Stimulated activated CD8-positive, alpha-beta memory T cell treated with anti-CD3 and anti-CD28 coated beads, Interleukin-12 subunit alpha, Interleukin-12 subunit beta, amount 100 ng/mL, for 1 hour (primary cell): ENCODE measurements around the gene MTARC2.
"Not testable (repeated sequence)": the region's sequence is repeated elsewhere in the genome, so short reads cannot be mapped to it uniquely, and the experiment has no call there.

Experiments
- DNase-seq: peaks from one replicate; pipeline ENCODE4 v3.0.0-alpha.2; 2020; ENCODE audit warnings: low read depth

The MTARC2 gene

DNA sequence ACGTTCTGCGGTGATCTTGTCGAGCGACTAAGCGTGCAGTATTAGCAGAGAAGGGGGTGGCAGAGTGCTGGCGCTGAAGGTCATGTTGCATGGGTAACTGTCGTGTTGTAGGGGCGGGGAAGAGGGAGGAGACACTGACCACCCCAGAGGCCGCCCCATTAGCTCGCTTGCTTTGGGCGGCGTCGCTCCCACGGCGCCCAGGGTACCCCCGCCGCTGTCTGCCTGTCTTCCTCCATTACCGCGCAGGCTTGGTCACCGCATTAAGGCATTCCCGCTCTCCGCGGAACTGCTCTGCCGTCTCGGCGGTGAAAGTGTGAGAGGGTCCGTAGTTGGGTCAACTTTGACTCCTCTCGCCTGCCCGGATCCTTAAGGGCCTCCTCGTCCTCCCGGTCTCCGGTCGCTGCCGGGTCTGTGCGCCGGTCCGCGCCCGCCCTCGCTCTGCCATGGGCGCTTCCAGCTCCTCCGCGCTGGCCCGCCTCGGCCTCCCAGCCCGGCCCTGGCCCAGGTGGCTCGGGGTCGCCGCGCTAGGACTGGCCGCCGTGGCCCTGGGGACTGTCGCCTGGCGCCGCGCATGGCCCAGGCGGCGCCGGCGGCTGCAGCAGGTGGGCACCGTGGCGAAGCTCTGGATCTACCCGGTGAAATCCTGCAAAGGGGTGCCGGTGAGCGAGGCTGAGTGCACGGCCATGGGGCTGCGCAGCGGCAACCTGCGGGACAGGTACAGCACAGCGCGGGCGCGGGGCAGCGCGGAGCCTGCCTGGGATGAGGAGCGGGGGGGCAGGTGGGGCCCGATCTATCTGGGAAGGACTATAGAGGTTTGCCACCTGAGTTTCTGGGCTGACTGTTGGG, at the start of gene MTARC2:
Gene MTARC2 (plus strand): TSS at position 234 of the 846 bp plus-strand sequence. CDS start 210 bp downstream, at position 444.
- no peak for DNase-seq

DNA sequence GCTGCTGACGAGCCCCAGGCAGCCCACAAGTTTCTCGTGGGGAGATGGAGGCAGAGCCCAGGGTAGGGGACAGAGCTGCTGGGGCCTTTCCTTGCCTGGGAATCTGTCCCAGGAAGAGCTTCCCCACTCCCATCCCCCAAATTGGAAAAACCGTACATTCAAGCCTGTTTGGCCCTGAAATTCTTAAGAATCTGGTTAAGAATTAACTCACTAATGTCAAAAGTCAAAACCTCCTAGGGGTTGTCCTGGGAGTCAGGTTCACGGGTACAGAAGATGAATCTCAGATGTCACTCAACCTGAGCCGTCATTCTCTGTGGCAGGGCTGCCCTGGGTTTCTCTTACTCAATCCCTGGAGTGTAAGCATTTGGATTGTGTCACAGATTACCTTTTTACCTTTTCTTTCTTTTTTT, 49.5 kb upstream of the MTARC2 start:
- no peak for DNase-seq

DNA sequence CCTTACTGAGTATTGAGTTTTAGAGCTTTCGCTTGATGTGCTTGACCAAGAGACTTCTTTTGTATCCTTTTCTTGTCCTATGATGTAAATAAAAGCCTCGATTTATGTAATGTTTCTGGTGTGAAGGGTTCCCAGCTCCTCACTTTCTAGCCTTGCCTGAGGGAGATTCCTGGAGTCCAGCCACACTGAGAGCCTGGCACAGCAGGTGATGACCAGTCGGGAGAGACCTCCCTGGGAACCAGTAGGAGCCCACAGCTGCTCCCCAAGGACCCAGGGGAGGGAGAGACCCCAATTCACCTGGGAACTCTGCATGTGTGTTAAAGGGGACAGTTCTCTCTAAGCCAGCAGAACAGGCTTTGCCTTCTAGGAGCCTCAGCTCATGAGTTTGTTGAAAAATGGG, 49.1 kb upstream of the MTARC2 start:
- DNase-seq: no peak

DNA sequence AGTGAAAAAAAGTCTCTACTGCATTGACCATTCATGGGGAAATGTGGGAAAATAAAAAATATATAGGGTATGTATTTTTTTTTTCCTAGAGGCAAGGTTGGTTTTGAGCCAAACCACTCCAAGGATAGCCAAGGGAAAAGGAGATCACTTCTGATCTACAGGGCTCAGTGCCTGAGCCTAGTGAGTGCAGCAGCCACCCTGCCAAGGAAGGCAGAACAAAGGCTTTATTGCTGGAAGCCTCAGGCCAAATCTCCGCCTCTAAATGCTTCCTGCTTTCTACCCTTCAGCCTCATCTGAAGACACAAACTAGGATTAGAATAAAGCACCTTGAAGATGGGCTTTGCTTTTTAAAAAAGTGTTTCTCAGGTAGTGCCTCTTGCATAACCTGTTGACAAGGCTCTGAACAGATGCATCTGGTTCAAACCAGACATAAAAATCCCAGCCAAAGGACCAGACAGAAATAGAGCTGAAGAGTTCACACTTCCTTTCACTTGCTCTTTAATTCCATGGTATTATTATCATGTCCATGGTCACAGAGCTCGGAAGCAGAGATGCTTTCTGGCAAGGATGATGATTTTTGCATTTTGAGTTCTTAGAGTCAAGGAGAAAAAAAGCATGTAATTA, 47.5 kb upstream of the MTARC2 start:
- no peak for DNase-seq

DNA sequence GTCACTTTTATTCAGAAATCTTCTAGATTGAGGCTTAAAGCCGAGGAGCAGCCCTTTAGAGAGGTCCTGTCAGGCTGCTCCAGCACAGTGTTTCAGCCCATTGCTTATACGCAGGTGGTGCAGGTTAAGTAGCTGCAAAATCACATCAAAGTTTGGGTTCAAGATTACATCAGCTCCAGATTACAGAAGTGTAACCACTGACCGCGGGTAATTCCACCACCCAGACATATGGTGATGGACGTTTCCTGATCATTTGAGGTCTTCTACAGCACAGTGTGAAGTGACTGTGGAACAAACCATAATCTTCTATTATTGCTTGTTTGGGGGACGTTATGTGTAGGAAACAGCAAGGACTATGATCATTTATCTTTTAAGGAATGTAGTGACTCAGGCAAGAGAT, 46.1 kb upstream of the MTARC2 start:
- DNase-seq: no peak

DNA sequence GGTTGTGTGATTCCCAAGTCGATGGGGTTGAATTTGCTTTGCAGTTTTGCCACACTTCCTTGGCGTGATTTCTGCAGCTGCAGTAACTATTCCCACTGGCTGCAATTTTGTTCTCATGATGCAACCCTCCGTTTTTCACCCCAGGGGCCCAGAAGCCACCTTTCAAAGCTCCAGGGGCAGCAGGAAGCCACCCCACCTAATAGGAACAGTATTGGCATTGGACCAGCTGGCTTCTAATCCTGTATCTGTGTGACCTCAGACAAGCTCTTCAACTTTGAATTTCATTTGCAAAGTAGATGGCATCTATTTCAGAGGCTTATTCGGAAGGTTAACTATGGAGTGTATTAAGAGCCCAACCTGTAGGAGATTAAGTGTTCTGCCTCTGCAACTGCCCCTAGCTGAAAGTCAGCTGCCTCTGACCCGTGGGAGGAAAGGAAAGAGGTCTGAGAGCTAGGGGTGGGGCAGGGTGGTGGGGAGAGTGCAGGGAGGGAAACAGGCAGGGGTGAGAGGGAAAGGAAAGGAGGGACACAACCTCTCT, 45.3 kb upstream of the MTARC2 start:
- no peak for DNase-seq

DNA sequence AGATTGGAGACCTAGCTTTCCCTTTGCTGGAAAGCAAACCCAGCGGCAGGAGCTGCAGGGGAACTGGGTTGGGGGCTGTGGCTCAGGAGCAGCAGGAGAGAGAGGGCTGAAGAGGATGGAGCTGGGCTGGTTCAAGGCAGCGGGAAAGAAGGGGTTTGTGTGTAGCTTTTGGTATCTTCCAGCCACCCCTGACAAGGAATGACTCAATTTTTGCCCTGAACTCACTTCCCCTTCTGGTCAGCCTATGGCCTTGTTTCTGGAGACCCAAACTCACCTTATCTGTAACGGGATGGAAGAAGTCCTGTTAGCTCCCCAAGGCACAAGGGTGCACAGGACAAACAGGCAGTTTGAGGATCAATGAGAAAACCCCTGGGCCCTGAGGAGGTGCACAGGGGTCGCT, 44.8 kb upstream of the MTARC2 start:
- DNase-seq: no peak

DNA sequence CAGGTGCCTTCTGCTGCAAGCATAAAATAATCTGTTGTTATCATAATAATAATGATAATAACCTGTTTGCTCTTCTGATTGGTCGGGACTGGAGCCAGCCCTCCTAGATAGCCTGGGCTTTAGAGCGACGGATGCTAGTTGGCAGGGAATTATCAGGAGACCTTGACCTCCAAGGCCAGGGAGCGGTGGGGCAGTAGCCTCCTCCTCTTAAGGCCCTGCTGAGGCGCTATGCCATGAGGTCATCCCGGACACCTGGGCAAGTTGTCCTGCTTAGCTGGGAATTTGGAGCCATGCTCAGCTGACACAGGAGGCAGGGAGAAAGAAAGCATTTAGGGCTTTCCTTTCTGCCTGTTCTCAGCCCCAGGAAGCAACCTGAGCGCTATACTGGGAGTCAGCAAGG, 42.3 kb upstream of the MTARC2 start:
- no peak for DNase-seq

DNA sequence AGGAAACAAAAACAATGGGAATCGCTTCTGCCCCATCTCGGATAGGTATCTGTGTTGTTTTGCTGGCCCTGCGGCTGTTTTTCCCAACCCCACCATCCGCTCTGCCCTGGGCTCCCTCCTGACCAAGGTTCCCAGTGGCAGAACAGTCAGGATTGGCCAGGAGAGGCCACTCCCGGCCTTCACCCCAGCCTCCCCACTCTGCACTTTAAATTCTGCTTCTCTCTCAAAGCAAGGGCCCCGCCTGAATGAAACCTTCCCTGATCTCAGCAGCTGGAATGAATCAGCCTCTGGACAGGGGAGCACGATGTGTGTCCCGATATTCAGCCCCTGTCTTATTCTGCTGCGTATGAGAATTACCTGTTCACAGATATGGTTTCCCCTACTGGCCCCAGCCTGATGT, 41.6 kb upstream of the MTARC2 start:
- no peak for DNase-seq

DNA sequence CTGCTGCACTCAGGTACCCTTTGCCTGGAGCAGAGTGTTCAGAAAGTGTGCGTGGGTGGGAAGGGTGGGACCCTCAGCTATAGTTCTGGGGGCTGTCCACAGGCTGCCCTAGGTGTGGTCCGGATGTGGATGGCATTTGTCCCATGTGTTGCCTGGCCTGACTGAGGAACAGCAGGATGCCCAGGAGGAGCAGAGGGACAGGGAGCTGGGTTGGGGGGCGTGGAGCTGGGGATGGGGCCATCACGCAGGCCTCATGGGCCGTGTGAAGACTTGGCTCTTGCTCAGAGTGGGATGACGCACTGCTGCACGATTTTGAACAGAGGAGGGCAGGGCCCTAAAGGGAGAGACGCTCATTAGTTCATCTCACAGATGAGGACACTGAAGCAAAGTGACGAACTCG, 41.0 kb upstream of the MTARC2 start:
- DNase-seq: no peak

DNA sequence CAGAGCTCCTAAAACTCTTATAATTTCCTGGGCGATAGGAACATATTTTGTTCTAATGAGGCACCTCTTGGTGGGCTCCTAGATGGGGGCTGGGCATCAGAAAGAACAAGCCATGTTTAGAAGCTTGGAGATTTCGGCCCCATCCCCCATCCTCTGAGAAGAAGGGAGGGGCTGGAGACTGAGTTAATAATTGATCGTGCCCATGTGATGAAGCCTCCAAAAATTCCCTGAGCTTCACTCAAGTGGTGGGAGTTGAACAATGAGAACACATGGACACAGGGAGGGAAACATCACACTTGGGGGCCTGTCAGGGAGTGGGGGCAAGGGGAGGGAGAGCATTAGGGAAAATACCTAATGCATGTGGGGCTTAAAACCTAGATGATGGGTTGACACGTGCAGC, 39.9 kb upstream of the MTARC2 start:
- no peak for DNase-seq

DNA sequence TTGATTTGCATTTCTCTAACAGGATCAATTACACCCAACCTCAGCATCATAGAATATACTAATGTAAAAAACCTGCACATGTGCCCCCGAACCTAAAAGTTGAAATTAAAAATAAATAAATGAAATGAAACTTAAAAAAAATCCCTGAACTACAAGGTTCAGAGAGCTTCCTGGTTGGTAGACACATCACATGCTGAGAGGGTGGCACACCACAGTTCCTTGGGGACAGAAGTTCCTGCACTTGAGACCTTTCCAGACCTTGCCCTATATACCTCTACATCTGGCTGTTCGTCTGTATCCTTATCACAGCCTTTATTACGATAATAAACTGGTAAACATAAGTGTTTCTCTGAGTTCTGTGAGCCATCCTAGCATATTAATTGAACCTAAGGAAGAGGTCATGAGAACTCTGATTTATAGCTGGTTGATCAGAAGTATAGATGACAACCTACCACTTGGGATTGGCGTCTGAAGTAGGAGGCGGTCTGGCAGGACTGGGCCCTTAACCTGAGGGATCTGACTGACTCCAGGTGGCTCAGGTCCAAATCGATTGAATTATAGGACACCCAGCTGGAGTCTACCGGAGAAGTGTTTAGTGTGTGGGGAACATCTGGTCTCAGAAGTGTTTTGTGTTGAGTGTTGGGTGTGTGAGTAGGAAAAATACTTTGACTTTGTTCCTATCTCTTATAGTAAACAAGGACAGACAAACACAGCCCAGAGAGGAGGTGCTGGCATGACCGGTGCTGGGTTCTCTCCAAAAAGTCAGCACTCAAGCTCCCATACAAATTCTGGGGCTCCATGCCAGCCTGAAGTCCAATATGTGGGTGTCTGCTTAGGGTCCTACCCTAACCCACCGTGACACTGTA, 39.0 kb upstream of the MTARC2 start:
- DNase-seq: no peak

DNA sequence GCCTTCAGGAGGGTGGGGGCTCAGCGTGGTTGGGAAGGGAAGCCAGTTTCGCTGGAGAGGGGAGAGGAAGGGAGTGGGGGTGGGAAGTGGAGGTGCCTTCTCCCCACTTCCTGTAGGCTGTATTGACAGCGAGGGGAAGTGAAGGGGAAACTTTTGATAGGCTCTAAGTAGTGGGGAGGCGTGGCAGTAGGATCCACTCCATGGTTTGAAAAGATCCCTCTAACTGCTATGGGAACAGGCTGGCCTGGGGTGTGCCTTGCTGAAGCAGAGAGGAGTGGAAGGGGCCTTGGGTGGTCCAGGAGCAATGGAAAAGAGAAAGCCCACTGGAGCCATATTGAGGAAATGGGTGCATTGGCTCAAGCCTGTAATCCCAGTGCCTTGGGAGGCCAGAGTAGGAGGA, 37.8 kb upstream of the MTARC2 start:
- DNase-seq: no peak

DNA sequence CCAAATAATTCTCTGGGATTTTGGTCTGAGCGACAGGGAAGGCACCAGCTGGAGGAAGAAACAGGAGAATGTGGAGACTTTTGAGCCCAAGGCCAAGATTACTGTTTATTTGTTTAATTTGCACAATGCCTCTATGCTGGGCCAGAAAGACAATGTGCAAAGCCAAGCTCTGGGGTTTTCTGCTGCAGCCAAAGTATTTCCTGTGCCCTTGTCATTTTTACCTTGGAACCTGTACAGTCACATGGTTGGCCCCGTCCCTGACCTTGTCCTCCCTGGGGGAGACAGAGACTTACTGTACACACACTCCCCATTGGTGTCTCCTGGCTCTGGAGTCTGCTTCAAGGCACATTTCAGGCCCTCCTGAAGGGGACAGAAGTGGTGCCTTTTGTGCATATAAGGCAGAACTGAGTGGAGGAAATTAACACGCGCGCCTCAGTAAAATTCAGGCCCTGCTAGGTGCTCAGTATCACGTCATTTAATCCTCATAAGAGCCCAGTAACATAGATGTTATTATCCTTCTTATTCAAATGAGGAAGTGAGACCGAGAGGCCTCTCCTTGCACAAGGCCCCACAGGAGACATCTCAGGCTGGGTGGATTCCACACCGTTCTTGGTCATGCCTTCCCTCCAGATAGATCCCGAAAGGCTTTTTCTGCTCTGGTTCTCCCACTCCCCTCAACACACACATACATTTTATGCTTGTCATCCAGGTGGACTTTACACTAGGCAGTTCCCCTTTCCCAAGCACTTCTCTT, 36.9 kb upstream of the MTARC2 start:
- no peak for DNase-seq

DNA sequence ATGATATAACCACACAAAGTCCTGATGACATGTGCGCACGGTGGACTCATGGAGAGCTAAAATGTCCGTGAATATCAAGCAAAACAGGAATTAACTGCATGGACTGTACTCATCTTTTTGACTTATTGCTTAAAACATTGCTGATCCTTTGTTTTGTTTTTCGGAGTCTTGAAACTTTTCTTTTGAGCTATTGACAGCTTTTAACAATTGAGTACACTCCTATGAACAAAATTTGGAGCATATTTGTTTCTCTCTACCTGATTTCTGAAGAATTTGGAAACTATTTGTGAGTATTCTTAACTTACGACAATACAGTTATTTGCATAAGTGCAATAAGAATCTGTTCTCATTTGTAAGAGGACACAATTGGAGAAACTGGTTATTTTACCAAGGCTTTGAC, 32.1 kb upstream of the MTARC2 start:
- DNase-seq: not testable (repeated sequence)

DNA sequence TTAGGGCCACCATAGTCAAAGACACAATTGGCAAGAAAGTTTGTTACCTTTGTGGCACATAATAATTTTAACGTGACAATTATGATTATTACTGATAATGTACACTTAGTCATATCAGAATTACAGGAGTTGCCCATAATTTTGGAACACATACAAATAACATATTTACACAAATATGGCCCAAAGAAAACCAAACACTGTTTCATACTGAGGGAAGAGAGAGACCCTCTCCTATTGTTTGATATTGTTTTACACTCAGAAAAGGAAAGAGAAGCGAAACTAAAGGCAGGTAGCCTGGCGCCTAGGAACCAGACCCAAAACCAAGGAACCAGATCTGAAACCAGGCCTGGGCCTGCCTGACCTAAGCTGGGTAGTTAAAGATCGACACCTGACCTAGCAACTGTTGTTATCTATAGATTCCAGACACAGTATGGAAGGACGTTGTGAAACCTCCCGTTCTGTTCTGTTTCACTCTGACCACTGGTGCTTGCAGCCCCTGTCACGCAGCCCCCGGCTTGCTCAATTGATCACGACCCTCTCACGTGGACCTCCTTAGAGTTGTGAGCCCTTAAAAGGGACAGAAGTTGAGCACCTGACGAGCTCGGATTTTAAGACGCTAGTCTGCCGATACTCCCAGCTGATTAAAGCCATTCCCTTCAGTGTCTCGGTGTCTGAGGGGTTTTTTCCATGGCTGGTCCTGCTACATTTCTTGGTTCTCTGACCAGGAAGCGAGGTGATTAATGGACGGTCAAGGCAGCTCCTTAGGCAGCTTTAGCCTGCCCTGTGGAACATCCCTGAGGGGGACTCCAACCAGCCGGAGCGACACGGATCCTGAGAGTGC, 30.1 kb upstream of the MTARC2 start:
- DNase-seq: no peak

DNA sequence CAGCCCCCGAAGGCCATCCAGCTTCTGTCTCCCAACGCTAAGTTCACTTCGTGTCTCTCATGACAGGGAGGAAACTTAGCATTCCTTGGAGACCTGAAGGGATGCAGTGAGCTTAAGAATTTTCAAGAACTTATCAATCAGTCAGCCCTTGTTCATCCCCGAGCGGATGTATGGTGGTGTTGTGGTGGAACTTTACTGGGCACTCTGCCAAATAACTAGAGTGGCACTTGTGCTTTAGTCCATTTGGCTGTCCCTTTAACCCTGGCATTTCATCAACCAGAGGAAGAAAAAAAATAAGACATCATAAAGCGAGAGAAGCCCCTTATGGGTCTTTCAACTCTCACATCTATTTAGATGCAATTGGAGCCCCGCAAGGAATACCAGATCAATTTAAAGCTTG, 26.9 kb upstream of the MTARC2 start:
- DNase-seq: not testable (repeated sequence)

DNA sequence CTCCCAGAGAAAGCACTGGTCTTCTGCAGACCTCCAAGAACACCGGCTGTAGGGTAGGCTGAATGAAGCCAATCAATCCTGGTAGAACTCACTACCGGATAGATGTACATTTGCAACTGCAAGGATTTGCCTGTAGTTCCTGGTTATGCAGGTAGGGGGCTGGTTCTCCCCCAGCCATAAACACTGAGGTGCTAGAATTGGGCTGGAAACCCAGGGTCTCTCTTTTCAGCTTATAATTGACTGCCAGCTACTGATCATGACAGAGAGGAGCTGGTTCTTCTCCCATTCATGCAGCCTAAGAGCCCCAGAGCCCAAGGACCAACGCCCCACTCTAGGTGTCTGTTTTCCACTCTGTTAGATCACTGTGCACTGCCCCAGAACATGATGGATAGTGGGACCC, 21.5 kb upstream of the MTARC2 start:
- no peak for DNase-seq

DNA sequence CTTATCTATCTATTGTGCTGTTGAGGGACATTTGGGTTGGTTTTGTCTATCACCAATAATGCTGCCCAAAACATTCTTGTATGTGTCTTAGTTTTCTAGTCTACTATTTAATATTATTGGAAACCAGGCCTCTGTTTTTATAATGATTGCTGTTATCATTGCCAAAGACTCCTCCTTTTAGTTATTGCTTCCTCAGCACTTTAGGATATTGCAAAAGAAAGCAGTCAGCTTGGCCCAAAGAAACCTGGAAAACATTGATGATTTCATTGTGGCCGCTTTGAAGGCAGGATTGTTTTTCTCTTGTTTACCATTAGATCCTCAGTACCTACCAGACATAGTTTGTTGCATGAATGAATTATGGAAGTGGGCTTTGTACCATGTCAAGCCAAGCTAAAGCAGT, 20.6 kb upstream of the MTARC2 start:
- no peak for DNase-seq

DNA sequence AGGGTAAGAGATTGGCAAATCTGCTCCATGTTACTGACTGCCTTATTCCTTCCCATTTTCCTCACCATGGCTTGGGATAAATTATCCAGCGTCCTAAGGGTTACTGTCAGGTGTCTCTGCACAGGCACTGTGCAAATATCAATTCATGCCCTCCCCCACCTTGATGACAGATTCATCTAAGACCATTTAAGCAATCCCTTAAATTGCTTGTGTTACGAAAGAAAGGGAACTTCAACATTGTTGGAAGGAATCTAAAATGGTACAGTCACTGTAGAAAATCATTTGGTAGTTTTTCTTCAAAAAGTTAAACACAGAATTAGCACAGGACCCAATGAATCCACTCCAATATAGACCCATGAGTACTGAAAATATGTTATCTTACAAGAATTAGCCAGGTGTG, 17.6 kb upstream of the MTARC2 start:
- no peak for DNase-seq

DNA sequence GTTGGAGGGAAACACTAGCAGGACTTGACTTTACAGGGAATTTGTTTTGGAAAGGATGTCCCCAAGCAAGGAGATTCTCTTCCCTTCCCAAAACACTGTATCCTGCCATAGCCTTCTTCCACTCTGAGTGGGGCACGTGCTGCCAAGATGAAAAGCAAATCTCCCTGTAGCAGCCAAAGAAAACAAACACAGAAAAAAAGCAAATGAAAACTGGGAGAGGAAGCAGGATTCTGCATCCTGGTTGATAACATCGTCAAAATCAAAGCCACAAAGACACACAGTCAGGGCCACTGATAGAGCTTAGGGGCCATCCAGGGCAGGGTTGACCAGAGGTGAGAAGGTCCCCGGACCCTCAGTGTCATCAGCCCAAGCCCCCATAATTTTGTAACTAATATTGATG, 16.0 kb upstream of the MTARC2 start:
- DNase-seq: no peak
